HG03064 (cell line): ENCODE data around the gene PDILT.
"Not testable (repeated sequence)": the region's sequence is repeated elsewhere in the genome, so short reads cannot be mapped to it uniquely, and the experiment has no call there.

Source experiments
- ATAC-seq: cut with Tn5 transposase; IDR thresholded peaks from one replicate; pipeline ENCODE4 v1.9.1; 2021; ENCODE audit warnings: low read depth; ENCODE audit not compliant: unreplicated experiment

Gene PDILT

DNA sequence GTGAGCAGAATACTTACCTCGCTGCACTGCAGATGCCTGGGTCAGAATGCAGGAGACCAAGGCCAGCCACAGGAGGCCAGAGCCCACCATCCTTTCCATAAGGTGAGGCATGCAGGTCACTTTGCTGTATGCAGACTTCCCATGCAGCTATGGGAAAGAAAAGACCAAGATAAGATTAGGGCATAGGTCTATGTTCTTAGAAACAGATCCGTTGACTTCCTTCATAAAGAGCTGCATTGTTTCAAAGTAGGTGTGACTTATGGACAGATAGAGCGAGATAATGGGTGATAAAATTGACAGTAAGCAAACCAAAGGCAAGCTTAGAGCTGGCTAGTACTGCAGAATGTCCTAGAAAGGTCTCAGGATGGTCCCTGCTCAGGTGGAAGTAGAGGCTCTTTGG lies 78.2 kb downstream of the PDILT start:
- no peak for ATAC-seq

DNA sequence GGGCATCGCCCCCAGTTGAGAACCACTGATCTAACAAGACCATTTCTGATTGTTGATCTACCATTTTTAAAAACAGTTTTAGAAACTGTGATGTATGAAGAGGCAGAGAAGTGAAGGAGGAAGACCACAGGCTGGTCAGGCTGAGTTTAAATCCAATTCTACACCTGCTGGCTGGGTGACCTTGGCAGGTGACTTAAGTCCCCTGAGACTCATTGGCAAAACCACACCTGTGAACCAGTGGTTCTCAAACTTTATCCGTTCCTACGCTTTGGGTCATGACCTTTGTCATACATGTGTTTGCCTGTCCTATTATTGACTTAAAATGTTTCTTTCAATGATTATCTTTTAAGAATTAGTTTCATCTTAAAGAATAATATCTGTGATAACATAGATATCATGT lies 79.5 kb downstream of the PDILT start:
- ATAC-seq = no peak

DNA sequence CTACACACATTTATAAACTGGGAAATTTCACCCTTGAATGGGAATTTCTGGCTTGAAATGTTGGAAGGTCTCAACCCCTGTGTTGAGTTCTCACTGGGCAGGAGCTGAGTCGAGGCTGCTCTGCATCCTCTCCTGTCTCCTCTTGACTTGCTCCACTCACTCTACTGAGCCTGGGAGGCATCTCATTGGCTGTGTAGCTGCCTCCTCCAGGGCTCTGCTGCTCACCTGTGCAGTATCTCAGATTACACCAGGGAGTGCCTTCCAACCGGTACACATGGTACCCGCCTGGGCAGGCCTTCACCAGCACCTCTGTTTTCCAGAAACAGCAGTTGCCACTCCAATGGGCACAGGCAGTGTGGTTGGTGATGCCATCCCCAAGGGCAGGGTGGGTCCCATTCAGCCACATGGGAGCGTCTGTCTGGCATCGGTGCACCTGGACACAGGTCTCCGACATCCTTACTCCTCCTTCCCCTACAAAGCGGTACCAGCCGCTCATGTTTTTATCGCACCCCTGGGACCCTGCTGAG lies 80.9 kb downstream of the PDILT start:
- no peak for ATAC-seq

DNA sequence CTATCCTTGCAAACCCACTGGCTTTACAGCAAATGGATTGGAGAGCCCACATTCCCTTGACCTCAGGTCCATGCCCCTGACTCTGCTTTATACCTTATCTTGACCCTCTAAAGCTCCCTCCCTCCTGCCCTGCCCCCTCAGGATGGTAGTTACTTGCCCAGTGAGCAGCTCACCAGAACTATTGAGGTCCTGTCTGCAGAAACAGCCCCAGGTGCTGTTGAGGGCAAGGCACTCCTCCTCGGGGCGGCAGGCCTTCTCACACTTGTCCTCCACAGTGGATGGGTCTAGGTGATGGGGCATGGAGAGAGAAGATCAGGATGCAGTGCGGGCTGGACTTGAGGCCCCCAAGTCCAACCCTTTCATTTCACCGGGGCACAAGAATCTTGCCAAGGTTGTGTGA lies 81.8 kb downstream of the PDILT start:
- no peak for ATAC-seq

DNA sequence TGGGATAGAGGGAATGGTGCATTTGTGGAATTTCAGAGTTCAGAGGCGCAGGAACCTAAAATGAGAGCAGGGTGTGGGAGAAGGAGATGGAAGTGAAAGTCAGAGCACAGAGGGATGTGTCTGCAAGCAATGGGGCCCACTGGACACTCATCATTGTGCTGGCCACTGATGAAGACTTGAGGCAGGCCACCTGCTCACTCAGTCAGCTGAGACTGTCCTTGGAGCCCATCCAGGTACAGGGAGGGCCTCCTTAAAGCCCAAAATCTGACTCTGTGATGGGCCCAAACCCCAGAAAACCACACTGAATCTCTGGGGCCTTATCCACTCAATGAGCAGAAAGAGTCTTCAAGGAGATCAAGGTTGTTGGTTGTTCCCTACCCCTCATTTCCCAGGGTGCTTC lies 82.9 kb downstream of the PDILT start:
- ATAC-seq = no peak

DNA sequence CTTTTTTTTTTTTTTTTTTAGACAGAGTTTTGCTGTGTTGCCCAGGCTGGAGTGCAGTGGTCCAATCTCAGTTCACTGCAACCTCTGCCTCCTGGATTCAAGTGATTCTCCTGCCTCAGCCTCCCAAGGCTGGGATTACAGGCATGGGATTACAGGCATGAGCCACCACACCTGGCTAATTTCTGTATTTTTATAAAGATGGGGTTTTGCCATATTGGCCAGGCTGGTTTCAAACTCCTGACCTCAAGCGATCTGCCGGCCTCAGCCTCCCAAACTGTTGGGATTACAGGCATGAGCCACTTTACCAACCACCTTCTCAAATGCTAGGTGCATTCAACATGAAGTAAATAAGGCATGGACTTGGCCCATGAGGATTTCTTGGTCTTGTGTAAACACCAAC lies 83.5 kb downstream of the PDILT start:
- not testable (repeated sequence) for ATAC-seq

DNA sequence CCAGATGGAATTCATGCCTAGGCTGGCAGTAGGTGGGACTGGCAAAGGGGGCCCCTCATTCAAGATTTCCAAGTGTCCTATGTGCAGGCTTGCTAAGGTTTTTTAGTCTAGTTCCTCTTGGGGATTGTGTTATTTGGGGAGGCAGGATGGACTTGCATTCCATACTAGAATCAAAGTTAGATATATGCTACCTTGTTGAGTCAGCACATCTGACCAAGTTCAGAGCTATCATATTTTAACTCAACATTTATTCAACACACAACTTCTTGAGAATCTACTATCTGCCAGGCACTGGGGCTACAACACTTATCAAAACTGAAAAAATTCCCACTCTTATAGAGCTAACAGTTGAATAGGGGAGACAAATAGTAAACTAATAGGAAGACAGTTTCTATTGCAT lies 83.9 kb downstream of the PDILT start:
- no peak for ATAC-seq

DNA sequence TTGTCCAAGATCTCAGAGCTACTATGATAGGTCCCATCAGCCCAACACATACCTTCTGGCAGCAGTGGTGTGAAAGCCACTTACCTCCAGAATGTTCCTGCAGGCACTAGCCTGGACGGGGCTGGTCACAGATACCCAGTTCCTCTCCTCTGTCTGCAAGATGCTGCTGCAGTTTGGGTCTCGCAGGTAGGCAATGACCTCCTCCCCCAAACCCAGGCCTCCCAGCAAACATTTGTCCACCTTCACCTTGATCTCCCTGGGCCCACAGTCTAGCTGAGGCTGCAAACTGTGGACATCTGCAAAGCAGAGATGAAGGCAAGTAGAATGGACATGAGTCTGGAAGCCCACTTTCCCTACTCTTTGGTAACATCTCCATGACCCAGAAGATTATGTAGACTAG lies 84.4 kb downstream of the PDILT start:
- no peak for ATAC-seq

DNA sequence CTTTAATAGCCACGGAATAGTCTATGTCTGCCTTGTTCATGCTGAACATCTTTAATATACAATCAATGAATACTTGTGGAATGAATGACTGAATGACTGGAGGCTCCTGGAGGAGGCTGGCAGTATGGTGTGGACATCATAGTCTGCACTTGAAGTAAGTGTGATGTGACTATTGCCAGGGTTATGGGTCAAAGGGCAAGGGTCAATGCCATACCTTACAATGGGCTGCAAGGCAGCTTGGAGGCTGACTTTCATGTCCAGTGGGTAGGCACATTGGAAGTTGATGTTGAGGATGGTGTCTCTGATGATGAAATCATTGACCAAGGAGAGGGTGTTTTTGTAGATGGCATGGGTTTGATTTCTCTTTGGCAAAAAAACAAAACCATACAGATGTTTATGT lies 85.1 kb downstream of the PDILT start:
- ATAC-seq = no peak

DNA sequence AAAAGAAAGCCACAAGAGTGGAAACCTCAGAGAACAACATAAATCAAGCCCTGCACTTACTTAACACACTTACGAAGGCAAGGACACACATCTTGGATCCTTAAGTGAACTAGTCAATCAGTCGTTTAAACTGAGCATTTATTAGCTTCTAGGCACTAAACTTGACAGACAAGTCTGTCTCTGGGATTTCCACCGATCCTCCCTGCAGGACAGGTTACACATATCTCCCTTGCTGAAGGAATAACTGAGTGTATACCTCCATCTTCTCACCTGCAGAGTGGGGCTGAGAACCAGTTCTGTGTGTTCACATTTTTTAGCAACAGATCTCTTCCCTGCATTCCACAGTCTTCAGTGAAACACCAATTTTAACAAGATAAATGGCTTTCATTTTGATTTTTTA lies 86.1 kb downstream of the PDILT start:
- no peak for ATAC-seq

DNA sequence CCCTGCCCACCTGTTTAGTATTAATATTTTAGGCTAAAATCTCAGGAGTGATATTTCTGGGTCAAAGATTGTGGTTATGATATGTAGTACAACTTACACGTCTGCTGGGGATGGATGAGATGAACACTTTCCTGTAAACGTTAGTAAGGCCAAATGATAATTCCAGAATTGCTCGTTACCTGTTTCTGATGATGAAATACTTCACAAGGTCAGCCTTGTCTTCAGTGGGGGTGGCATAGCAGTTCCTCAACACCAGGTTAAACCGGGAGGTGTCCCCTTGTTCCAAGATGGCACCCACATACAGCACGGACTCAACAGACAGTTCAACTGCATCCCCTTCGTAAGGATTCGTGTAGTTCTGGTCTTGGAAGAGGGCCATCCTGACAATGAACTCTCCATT lies 86.5 kb downstream of the PDILT start:
- no peak for ATAC-seq

DNA sequence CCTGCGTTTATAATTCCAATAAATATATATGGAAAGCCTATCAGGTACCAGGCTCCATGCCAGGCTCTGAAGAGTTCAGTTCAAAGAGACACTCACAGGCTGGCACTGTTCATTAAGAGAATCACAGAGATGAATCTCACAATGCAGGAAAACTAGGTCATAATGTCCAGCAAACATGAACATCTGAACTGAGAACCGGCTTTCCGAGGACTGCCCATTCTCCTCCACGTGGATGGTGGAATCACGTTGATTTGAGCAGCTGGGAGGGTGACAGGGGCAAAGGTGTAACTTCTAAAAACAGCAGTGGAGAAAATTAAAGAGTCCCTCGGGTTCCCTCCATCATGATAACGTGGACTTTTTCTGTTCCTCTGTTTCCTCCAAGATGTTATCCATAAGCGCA lies 87.4 kb downstream of the PDILT start:
- no peak for ATAC-seq

DNA sequence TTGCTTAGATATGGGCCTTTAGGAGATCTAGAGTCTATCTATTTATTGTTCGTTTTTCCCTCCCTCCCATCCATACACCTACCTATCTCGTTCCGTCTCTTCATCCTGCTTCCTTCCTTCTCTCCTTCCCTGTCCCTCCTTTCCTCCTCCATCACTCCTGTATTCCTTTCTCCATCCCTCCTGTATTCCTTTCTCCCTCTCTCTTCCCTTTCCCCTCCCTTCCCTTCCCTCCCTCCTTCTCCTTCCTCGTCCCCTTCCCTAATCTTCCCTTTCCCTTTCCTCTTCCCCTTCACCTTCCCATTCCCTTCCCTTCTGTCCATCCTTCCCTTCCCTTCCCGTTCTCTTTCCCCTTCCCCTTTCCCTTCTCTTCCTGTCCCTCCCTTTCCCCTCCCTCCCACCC lies 87.8 kb downstream of the PDILT start:
- no peak for ATAC-seq

DNA sequence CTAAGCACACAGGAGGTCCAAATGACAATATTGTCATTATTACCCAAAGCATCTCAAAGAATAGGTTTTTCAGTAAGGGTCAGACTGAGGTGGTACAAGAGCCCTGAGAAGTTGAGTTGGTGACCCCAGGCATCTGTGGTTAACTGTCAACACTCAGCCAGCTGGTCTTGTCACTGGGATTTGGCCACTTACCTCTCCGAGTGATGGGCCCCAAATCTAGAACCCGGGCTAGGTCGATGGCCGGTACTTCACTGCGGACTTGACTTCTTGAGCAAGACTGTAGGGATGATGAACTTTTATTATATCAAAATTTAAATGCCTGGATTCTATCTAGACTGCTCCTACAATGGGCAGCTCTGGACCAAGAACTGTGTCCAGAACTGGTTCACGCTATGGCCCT lies 88.8 kb downstream of the PDILT start:
- ATAC-seq = no peak

DNA sequence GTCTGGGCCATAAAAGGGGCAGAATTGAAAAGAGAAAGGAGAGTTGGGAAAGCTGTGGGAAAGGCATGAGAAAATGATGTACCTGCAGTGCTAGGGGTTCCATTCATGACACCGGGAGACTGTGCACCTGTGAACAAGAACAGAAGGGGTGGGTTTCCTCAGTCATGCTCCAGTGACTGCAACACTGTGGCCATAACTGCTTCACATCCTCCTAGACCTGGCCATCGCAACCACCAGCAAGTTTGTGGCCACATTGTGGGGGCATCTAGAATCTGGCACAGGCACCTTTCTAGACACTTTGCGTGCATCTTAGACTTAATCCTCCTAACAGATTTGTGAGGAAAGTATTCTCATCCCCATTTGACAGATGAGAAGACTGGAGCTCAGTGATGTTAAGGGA lies 90.0 kb downstream of the PDILT start:
- no peak for ATAC-seq

DNA sequence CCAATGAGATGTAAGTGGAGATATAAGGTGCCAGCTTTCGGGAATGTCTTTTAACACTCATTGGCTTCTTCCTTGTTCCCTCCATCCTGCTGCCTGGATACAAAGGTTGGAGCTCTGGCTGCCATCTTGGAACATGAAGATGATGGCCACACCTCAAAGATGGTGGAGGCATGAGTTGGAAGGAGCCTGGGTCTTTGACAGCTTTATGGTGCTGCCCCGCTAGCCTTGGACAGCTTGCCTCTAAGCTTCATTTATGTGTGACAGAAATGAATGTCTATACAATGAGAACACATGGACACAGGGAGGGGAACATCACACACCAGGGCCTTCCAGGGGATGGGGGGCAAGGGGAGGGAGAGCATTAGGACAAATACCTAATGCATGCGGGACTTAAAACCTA lies 90.8 kb downstream of the PDILT start:
- ATAC-seq = no peak

DNA sequence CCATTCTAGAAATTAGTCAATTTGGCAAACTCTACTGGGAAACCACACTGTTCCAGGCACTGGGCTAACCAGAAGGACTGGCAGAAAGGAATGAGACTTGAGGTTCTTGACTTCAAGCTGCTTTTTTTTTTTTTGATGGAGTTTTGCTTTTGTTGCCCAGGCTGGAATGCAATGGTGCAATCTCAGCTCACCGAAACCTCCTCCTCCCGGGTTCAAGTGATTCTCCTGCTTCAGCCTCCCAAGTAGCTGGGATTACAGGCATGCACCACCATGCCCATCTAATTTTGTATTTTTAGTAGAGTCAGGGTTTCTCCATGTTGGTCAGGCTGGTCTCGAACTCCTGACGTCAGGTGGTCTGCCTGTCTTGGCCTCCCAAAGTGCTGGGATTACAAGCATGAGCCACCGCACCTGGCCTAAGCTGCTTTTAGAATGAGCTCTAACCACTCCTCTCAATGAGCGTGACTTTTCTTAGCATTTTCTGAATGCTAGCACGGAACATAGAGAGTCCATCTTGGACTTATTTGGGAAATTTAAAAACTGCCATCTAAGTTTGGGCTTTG lies 91.9 kb downstream of the PDILT start:
- ATAC-seq = not testable (repeated sequence)

DNA sequence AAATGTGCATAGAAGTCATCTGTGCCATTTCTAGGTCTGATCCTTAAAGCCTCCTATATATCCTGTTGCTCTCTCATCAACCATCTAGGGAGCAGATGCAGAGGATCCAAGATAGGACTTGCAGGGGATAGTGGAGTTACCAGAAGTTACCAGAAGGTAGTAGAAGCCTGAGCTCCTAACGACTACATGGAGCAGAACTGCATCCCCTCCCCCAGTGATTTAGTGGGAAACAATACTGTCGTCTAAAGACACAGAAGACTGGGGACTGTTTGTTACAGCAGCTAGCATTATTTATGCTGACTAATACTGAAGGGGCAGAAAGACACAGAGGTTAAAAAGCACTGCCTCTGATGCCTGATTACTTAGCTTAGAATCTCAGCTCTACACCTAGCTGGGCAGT lies 93.0 kb downstream of the PDILT start:
- ATAC-seq = no peak

DNA sequence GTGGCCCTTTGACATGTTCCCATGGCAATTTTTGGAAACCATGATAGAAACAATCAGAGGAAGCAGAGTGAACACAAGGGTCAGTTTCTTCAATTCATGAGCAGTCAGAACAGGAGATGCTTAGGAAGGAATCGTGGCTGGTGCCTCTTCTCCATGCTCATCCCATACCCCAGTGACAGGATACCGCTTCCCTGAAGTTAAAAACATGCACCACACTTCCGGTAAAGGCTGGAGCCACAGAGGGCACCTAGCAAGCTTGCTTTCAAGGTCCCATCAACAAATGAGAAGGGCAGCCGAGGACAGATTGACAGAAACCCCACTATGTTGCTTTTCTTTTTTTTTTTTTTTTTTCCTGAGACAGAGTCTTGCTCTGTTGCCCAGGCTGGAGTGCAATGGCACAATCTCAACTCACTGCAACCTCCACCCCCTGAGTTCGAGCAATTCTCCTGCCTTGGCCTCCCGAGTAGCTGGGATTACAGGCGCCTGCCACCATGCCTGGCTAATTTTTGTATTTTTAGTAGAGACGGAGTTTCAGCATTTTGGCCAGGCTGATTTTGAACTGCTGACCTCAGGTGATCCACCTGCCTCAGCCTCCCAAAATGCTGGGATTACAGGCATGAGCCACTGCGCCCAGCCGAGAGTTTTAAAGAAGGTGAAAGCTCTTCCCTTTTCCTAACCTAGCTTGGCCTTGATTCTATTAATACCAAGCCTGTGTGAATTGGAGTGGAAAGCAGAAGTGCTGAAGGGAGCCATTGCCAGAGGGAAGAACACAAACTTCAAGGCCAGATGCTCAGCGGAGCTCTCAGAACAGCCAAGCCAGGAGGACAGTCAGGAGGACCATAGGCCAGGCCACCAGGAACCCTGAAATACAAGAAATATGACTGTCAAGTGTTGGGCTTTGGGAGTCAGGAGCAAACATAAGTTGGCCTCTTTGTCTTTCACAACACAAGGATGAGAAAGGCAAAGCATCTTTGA lies 93.8 kb downstream of the PDILT start:
- ATAC-seq = no peak

DNA sequence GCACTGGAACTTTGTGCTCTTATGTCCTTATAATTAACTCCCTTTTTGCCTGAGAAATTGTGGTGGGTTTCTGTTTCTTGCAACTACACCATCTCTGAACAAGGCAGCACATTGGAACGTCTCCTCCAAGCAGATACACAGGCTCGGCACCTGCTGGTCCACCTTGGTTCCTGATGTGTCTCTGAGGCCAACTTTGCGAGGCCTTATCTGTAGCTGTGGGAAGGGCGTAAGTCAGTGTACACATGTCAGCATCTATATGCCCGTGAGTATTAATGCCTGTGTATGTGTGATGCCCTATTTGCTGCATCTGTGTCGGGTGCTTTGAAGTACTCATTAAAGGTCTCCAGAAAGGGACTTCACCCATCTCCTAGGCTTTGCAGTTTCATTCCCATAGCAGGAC lies 94.8 kb downstream of the PDILT start:
- no peak for ATAC-seq
